Lung microvascular endothelial cell (primary cell): ENCODE results near the gene ZNF500. TPM values are rescaled to one million over a fixed set of nuclear protein-coding genes. Genes with fewer than 3 reads are reported as not detected.
"Not testable (repeated sequence)": the region's sequence is repeated elsewhere in the genome, so short reads cannot be mapped to it uniquely, and the experiment has no call there.

Experiments used
- DNase-seq, 2 donors: peaks; one replicate each; pipeline versions ENCODE4 v3.0.0 to v3.0.0-alpha.2; 2010; ENCODE audit warnings: low read depth in 2 of 2
- total RNA-seq: library from RNA; depleted of rRNA; stranded (reverse); fragments of >200 nt; gene quantifications from 2 replicates; pipeline ENCODE4 v1.2.1, GENCODE V29; 2014

Gene ZNF500
- total RNA-seq, 1 donor from 2014 or later, result 6.2 TPM

DNA sequence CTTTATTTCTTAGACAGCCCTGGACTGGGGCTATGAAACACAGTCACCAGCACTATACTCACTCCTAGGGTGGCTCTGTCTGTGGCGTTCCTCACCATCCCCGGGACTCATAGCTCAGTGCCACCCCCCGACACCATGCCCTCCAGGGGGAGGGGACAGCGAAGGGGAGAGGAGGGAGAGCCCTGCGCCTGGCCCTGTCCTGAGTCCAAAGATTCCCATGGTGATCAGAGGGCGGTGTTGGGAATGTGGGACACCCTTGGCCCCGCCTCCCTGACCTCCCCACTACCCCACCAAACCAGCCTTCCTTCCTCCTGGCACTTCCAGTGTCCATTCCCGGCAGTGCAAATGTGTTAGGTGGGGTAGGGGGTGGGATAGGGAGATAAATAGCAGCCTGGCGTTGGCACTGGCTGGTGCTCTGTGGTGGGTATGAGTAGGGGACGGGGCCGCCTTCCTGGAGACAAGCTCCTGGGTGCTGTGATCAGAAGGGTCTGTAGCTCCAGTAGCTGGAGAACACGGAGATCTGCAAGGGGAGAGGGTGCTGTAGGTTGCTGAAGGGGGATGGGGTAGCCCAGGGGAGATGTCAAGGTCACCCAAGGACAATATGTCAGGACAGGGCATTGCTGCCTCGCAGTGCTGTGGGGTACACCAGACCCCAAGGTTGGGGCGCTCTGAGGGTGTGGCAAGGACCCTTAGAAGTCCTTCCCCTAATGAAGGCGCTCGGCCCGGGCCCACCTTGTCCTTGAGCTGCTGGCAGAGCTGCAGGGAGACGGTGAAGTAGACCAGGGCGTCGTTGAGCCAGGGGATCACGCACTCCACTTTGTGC, 30.2 kb upstream of the ZNF500 start:
- DNase-seq, result no peak

DNA sequence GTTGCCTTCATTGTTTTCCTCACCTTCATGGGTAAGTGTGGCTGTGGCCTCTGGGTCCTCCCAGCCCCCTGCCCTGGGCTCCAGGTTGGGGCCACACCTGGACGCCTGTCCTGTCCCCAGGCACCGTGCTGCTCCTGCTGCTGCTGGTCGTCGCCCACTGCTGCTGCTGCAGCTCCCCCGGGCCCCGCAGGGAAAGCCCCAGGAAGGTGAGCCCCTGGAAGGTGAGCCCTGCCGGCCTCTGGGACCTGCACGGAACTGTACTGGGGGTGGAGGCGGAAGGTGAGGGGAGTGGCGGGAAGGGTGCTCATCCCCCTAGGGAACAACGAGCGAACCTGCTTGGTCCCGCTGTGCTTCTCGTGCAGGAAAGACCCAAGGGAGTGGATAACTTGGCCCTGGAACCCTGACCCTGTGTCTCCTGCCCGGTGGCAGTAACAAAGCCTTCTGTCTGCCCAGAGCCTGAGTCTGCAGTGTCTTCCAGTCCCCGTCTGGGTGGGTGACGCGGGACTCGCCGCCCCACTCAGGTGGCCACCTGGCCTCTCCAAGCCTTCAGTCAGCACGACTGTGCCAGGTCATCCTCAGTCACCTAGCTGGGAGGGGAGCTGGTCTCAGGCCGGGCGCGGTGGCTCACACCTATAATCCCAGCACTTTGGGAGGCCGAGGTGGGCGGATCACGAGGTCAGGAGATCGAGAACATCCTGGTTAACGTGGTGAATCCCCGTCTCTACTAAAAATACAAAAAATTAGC, 29.0 kb upstream of the ZNF500 start:
- no peak for DNase-seq

DNA sequence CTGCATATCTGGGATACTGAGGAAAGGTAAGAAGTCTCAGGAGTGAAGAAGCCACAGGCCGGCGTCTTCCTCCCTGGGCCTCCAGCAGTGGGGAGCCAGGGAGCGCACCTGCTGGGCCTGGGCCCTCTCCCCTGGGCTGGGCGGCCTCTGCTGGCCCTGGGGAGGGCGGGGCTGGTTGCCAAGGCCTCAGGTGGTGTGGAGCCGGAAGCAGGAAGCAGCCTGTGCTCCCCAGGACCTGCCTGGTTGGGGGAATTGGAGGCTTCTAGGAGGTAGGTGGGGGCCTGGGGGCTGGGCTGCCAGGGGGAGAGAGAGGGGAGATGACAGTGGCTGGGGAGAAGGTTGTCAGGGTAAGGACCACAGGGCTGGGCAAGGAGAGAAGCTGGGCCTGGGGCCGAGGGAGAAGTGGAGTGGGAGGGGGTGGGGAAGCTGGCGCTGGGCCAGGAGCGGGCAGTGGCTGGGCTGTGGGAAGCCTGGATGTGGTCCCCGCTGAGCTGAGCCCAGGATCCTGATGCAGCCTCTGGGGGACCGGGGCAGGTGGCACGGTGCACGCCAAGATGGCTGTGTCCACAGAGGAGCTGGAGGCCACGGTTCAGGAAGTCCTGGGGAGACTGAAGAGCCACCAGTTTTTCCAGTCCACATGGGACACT, 28.3 kb upstream of the ZNF500 start, which contains the start of gene SMIM22:
Gene SMIM22 (plus strand): TSS at position 189 of the 647 bp plus-strand sequence. CDS start 366 bp downstream, at position 555.
- DNase-seq, result no peak

DNA sequence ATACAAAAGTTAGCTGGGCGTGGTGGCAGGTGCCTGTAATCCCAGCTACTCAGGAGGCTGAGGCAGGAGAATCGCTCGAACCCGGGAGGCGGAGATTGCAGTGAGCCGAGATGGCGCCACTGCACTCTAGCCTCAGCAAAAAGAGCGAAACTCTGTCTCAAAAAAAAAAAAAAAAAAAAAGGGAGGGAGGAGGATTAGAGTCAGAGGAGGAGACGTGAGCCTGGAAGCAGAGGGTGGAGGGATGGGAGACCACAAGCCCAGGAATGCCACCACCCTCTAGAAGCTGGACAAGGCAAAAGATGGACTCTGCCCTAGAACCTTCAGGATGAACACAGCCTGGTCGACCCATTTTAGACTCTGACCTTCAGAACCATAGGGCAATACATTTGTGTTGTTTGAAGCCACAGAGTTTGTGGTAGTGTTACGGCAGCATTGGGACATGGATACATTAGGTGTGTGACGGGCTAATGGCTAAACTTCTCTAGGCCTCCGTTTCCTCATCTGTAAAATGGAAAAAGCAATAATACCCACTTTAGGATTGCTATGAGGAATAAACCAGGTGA, 26.1 kb upstream of the ZNF500 start:
- no peak for DNase-seq

DNA sequence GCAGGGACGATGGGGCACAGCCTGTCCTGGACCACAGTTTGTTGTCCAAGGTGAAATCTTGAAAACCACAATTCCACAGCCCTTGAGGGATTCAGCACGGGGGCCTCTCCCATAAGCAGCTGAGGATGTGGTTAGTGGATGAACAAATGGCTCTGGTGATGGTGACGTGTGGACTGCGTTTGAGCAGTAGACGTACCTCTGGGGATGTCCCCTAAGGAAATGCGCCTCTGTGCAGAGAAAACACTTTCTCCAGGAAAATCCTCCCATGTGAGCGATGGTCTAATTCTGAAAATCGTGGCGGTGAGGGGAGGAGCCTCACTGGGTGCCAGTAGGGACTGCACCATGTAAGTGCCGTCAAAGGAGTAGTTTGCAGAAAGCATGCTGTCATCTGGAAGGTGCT, 23.9 kb upstream of the ZNF500 start:
- no peak for DNase-seq

DNA sequence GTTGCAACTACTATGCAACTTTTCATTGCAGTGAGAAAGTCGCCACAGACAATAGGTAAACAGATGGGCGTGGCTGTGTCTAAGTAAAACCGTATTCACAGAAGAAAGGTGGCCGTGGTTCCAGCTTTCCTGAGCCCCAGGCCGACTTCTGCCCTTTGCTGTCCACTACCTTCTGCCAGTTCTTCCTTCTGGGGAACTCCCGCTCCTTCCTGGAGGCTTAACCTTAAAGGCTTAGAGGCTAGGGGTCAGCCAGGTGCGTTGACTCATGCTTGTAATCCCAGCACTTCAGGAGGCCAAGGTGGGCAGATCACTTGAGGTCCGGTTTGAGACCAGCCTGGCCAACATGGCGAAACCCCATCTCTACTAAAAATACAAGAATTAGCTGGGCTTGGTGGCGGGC, 23.3 kb upstream of the ZNF500 start:
- DNase-seq, result no peak

DNA sequence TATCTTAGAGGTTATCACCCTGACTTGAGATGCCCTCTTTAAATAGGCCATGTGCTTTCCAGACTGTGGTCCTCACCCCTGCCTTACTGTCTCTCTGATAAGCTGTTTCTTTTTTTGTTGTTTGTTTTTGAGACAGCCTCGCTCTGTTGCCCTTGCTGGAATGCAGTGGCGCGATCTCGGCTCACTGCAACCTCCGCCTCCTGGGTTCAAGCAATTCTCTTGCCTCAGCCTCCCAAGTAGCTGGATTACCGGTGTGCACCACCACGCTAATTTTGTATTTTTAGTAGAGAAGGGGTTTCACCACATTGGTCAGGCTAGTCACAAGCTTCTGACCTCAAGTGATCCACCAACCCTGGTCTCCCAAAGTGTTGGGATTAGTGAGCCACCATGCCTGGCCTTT, 21.9 kb upstream of the ZNF500 start:
- no peak for DNase-seq

DNA sequence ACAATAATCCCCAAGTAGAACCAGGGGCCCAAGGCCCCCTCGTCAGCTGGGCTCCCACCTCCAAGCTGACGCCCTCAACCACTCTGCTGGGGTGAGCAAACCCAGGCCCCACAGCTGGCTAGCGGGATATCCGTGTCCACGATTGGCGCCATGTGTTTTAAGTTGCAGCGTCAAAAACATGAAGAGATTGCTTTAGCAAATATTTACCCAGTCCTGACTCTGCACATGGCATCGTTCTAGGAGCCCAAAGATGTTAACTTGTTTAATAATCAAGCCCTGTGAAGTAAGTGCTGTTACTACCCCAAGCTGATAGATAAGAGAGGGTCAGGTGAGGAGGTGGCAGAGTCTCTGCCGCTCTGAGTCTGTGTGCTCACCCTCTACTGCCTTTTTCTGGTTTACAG, 21.5 kb upstream of the ZNF500 start:
- no peak for DNase-seq

DNA sequence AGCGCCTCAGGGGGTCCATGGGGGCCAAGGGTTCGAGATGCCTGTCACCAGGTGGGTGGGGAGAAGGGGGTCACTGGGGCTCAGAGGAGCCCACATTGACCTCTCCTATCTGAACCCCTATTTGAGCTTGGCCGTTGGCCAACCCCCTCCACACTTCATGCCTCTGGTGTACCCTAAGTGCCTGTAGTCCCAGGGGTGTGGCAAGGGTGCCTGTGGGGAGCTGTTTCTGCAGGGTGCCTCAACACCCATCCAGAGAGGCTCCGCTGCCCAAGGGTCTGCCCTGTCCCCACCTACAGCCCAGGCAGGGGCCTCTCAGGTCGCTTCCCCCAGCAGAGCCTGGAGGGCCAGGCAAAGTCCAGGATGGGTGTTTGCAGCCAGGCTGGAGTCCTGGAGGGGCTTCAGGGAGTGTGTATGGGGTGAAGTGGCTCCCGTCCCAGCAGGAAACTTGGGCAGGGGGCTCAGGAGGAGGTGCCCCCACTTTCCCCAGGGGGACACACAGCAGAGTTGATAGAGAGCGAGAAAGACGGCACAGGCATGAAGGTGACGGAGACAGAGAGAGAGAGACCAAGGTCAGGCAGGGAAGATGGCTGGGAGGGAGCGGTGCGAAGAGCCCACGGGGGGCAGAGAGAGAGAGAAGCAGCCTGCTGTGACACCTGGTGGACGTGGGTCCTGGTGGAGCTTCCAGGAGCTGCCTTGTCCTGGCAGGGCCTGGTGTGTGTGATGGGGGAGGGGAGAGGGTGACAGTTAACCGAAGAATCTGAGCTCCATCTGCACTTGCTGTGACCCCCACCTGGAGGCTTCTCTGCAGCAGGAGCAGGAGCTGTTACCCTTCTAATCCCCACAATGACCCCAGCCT, 20.9 kb upstream of the ZNF500 start, which contains the start of gene SEPTIN12:
Gene SEPTIN12 (minus strand): TSS at position 719 of the 856 bp plus-strand sequence. CDS start 700 bp downstream, at position 19.
- no peak for DNase-seq

DNA sequence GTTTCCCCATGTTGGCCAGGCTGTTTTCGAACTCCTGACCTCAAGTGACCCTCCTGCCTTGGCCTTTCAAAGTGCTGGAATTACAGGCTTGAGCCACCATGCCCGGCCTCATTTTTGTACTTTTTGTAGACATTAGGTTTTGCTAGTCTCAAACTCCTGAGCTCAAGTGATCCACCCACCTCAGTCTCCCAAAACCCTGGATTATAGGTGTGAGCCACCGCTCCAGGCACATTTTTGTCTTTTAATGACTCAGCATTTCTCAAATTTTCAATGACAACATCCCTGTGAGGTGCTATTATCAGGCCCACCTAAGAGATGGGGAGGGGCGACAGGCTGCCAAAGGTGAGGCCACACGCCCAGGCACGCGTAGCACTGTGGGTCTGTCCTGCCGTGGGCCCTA, 20.1 kb upstream of the ZNF500 start:
- DNase-seq, result no peak

DNA sequence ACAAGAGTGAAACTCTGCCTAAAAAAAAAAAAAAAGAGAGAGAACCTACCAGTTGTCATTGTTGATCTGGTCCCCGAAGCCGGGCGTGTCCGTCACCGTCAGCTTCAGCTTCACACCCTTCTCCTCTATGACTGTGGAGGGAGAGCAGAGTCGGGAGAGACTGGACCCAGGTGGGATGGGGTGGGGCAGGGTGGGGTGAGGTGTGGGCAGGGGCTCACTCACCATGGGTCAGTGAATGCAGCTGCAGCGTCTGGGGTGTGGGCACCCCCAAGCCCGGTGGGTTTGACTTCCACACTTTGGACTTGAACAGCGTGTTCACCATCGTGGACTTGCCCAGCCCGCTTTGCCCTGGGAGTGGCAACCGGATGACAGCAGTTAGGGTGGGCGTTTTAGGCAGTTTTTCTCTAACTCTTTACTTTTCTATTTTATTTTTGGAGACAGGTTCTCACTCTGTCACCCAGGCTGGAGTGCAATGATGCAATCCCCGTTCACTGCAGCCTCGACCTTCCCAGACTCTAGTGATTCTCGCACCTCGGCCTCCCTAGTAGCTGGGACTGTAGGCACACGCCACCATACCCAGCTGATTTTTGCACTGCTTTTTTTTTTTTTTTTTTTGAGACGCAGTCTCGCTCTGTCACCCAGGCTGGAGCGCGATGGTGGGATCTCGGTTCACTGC, 18.9 kb upstream of the ZNF500 start:
- DNase-seq, result no peak

DNA sequence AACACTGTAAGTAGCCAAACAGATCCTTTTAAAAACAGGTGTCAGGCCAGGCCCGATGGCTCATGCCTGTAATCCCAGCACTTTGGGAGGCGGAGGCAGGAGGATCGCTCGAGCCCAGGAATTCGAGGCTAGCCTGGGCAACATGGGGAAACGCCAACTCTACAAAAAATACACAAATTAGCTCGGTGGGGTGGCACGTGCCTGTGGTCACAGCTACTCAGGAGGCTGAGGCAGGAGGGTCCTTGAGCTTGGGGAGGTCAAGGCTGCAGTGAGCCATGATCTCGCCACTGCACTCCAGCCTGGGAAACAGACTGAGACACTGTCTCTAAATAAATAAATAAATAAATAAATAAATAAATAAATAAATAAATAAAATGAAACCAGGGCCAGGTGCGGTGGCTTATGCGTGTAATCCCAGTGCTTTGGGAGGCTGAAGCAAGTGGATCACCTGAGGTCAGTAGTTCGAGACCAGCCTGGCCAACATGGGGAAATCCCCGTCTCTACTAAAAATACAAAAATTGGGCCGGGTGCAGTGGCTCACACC, 17.6 kb upstream of the ZNF500 start:
- not testable (repeated sequence) for DNase-seq

DNA sequence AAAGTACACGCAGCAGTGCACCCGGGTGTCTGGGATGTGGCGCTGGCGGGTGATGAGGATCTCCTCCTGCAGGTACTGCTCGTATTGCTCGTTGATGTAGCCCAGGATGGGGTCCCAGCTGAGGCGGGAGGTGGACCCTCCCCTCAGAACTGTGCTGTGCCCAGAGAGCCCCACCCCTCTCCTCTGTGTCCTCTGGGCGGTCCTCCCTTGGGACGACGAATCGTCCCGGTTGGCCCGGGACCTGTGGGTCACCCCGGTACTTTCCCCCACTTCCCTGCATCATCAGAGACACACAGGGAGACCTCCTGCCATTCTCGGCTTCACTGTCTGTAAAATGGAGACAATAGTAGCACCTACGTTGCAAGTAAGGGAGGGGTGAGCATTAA, 17.0 kb upstream of the ZNF500 start:
- no peak for DNase-seq

DNA sequence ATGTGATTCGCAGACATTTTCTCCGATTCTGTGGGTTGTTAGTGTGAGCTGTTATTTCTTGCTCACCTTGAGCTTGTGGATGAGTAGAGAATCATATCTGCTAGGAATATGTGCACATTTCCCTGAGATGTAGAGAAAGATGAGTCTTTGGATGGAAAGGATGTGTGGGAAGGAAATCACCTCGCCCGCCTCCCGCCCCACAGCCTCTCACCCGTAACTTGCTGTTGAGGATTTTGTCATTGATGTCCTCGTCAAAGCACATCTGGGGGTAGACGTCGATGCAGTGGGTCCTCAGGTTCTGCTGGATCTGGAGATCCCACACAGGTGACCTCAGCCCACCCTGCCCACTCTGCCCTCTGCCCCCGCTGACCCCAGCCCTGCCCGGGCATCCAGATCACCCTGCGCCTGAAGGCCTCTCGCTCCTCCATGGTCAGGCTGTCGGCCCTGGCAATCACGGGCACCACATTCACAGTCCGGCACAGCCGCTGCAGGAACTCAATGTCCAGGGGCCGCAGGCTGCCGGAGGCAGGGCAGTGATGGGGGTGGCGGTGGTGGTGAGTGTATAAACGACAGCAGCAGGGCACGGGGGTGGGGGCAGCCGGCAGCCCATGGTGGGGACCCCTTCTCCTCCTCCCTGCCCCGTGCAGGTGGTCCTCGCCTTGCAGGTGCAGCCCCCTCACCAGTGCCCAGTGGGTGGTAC, 16.4 kb upstream of the ZNF500 start:
- no peak for DNase-seq

DNA sequence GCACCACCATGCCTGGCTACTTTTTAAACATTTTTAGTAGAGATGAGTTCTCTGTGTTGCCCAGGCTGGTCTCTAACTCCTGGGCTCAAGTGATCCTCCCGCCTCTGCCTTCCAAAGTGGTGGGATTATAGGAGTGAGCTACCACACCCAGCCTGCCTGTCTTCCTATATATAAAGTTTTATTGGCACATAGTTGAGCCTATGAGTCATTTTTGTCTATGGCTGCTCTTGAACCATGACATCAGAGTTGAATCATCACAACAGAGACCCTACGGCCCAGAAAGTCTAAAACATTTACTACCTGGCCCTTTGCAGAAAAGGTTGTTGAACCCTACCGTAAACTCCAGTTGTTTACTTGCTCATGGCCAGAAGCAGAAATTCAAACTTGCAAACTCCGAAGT, 13.3 kb upstream of the ZNF500 start:
- DNase-seq, result no peak

DNA sequence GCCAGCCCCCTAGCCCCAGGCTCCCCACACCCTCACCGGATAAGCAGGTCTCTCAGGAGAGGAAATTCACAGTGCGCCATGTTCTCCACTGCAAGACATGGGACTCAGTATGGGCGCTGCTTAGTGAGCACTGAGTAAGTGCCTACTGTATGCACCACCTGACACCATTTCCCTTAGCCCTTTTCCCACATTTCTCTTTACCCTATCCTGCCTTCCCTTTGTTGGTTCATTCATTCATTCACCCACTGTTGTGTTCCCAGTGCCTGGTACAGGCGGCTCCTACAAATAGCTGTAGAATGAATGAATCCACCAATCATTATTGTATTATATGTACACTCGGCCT, 11.1 kb upstream of the ZNF500 start:
- no peak for DNase-seq

DNA sequence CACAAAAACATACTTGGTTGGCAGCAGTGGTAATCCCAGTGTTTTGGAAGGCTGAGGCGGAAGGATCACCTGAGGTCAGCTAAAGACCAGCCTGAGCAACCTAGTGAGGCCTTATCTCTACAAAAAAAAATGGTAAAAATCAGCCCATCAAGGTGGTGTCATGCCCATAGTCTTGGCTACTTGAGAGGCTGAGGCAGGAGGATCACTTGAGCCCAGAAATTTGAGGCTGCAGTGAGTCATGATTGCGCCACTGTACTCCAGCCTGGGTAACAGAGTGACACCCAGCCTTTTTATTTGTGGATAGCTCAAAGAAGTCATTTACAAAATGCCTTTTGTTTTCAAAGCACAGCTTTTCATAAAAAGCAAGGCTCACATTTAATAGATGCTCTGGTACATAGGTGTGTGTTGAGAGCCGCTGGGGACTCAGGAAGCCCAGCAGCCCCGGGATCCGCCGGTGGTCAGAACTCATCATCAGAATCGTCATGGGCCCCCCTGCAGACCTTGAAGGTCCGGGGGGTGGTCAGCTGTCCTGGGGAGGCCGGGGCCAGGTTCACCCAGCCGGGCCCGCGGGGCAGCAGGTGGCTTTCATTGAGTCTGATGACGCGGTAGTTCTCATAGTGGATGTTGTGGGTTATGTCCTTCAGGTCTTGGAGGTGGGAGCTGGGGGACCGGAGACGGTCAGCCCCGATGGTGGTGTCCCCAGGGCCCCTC, 10.5 kb upstream of the ZNF500 start:
- DNase-seq, result no peak

DNA sequence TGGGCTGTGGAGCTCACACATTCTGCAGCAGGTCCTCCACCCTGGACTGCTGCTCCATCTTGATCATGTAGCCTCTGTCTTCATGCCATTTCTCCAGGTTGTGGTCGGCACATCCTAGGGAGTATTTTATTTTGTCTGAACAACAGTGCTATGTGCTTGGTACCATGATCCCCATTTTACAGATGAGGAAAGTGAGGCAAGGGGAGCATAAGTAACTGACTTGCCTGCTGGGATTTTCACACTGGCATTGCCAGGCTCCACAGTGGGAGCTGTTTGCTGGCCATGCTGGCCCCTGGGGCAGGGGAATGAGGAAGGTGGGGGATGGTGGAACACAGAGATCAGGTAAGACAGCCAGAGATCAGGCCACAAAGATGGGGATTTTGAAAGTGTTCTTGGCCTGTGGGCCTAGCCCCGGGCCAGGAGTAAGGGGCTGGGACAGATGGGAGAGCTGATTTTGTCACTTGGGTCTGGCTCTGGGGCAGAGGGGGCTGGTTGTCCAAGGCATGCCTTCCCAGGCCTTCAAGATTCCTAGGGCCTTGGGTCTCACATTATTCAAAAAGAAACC, 9.3 kb upstream of the ZNF500 start:
- DNase-seq, result no peak

DNA sequence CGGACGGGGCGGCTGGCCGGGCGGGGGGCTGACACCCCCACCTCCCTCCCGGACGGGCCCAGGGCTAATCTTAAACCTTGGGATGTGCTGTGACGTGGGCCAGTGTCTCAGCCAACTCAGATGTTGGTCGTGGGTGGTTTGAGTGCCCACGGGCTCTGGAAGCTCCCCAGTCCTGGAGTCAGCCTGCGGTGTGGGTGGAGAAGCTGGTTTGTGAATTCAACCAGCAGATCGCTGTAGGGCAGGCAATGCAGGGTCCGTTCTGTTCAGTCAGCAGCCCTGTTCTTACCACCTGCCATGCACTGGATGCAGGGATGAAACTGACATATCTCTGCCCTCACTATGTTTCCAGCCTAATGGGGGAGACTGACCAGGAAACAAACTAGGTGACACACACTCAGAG, 8.0 kb upstream of the ZNF500 start:
- no peak for DNase-seq
